Measurements from ENCODE around the gene PLXNA4. TPM values are rescaled to one million over a fixed set of nuclear protein-coding genes. Genes with fewer than 3 reads are reported as not detected.
"Not testable (repeated sequence)": the region's sequence is repeated elsewhere in the genome, so short reads cannot be mapped to it uniquely, and the experiment has no call there.

The PLXNA4 gene
- total and polyA plus RNA-seq, 5 donors, result 5.7 to 19.3 (median 16.0) TPM

DNA sequence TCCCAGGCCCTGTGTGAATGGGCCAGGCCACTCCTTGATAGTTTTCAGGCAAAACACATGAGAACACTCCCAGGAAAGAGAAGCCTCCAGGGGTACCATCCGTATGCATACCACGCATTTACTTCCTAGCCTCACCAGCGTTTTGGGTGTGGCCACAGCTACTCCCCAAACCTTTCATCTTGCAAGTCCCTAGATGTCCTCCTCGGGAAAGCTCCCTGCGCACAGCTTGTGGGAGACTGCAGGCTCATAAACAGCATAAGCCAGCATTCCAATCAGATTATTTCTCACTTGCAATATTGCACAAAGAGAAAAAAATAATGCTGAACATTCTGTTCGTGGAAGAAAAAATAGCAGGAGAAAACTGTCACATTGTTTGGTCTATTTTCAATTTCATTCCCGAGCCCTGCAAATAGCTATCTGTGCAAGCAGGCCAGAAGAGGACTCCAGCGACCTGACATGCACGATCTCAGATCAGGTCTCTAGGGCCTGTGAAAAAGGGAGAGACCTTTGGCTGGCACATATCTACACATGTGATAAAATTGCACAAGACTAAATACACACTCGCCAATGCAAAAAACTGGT, 175.6 kb downstream of the PLXNA4 start:
- DNase-seq (peak in 1 of 3 donors; percentile 79), ATAC-seq (peak; percentile 17 to 78)
- no peaks in the 10 kb centered on the region for H3K9me3 ChIP-seq (ENCODE audit: control insufficient read depth, low read length)
- 45% methylated on average over 10 of the region's 10 CpGs for WGBS
- H3K4me1 ChIP-seq (ENCODE audit: control insufficient read depth, insufficient read depth, low read length), result peaks cover 21% of the 10 kb centered on the region
- peak overlapping the region; percentile 47 for H3K27ac ChIP-seq (ENCODE audit: low read length)
- H3K27me3 ChIP-seq (ENCODE audit: control insufficient read depth, insufficient read depth), result no peaks in the 10 kb centered on the region
- intact Hi-C loops (cut with DNase I), result loop anchor here in 1 of 4 donors (10.0 kb wide), 1 partner anchor 104 kb away; no protein-coding TSS in a partner anchor
- H3K4me3 ChIP-seq (ENCODE audit: low read length), result no peak overlapping the region

DNA sequence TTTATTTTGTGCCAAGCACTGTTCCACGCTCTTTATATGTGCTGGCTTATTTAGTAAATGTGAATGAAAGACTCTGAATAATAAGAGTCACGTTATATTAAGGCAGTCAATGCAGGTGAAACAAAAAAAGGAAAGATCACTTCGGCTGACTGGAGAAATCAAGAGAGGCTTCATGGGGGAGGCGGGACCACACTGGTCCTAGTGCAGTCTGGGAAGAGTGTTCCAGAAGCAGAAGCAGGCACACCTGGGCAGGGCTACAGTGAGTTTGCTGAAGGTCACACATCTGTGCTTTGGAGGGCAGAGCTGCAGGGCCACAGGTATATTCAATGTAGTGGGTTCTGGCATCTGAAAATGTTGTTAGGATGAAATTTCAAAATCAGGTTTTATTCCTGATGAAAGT, 176.9 kb downstream of the PLXNA4 start:
- peaks cover 30% of the 10 kb centered on the region for H3K4me1 ChIP-seq (ENCODE audit: control insufficient read depth, insufficient read depth, low read length)

DNA sequence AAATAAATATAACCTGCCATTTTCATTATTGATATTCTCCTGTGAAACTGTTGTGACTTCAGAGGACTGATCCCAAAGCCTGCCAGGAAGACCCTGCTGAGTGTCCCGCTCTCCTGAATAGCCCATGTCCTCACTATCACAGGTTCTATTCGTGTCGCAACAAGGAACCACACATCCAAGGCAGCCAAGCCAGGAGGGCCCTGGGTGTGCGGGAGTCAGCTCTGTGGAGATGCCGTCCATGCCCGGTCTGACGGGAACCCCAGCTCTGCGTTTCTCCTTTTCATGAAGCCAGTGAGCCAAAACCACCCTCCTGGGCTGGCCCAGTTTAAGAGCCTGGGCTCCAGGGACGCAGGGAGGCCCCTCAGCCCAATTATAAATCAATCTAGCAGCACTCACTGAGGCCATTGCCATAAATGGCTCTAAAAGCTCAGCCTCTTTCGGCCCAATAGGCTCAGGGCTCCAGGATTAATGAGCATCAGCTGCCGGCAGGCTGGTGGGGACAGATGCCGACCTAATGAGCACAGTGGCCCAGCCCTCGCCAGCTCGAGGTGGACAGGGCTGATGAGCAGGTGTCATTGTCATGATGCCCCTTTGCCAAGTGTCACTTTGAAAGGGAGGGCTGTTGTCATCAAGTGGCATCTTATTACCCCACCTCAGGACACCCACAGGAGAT, 177.9 kb downstream of the PLXNA4 start:
- Histone ChIP-seq H3K4me3 (ENCODE audit: low read length) (no peak overlapping the region), H3K27ac (ENCODE audit: low read length) (no peak overlapping the region), H3K4me1 (ENCODE audit: control insufficient read depth, insufficient read depth, low read length) (peaks cover 27% of the 10 kb centered on the region), H3K27me3 (ENCODE audit: control insufficient read depth, insufficient read depth) (no peaks in the 10 kb centered on the region), H3K9me3 (ENCODE audit: control insufficient read depth, low read length) (no peaks in the 10 kb centered on the region)
- DNase-seq (no peak), ATAC-seq (no peak)
- whole genome bisulfite sequencing, result 86% methylated on average over 14 of the region's 14 CpGs
- intact Hi-C loops (cut with DNase I), result loop anchor here in 1 of 4 donors (10.0 kb wide), 1 partner anchor 176 kb away; the partner anchor contains the start of gene PLXNA4

More for the DNA sequence above, 176.9 kb downstream of the PLXNA4 start:
- WGBS, result 91% methylated on average over 4 of the region's 4 CpGs
- no peak overlapping the region for H3K4me3 ChIP-seq (ENCODE audit: low read length)
- no peaks in the 10 kb centered on the region for H3K27me3 ChIP-seq (ENCODE audit: control insufficient read depth, insufficient read depth)
- ATAC-seq (no peak), DNase-seq (no peak)
- no peaks in the 10 kb centered on the region for H3K9me3 ChIP-seq (ENCODE audit: control insufficient read depth, low read length)
- intact Hi-C loops (cut with DNase I), result loop anchor here in 1 of 4 donors (10.0 kb wide), 1 partner anchor 175 kb away; the partner anchor contains the start of gene PLXNA4
- H3K27ac ChIP-seq (ENCODE audit: low read length), result no peak overlapping the region

DNA sequence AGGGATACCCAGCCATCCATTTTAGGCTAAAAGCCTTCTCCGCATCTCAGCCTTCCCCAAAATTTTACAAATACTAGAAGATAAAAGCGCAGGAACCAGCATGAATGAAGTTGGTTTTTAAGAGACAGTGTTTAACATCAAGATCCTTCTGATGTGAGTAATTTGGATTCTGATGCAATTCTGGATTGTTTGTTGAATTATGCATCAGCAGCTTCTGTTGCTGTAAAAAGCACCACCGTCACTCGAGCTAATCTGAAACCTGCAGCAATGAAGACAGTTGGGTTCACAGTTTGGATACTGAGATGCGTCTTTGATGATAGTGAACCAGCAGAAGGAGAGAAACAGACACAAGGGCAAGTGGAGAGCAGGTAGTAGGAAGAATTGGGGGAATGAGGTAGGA, 179.2 kb downstream of the PLXNA4 start:
- intact Hi-C loops (cut with DNase I), result loop anchor here in 1 of 4 donors (10.0 kb wide), 1 partner anchor 178 kb away; the partner anchor contains the start of gene PLXNA4
- DNase-seq (no peak), ATAC-seq (no peak)
- WGBS, result 91% methylated on average over 5 of the region's 5 CpGs
- H3K4me3 ChIP-seq (ENCODE audit: low read length), result no peak overlapping the region
- H3K27me3 ChIP-seq (ENCODE audit: control insufficient read depth, insufficient read depth), result no peaks in the 10 kb centered on the region
- H3K27ac ChIP-seq (ENCODE audit: low read length), result no peak overlapping the region
- H3K9me3 ChIP-seq (ENCODE audit: control insufficient read depth, low read length), result no peaks in the 10 kb centered on the region
- peaks cover 25% of the 10 kb centered on the region for H3K4me1 ChIP-seq (ENCODE audit: control insufficient read depth, insufficient read depth, low read length)

DNA sequence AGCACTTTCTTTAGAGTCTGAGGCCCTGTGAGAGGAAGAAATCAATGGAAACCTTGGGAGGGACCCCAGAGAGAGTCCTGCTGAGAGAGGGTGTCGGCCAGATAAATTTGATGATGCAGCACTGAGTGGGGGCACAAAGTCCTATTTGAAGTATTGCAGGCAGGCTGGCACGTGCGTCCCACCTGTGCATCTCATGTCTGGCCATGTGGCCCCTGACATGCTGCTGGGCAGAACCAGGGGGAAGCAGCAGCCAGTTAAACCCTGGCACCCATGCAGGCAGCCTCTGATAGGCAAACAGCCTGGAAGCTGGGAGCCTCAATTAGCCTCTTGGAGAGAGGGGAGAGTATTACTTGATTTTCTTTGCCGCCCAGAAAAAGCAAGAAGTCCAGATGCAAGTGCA, 180.9 kb downstream of the PLXNA4 start:
- Histone ChIP-seq H3K4me3 (ENCODE audit: low read length) (no peak overlapping the region), H3K9me3 (ENCODE audit: control insufficient read depth, low read length) (no peaks in the 10 kb centered on the region), H3K27ac (ENCODE audit: low read length) (no peak overlapping the region), H3K27me3 (ENCODE audit: control insufficient read depth, insufficient read depth) (no peaks in the 10 kb centered on the region), H3K4me1 (ENCODE audit: control insufficient read depth, insufficient read depth, low read length) (peaks cover 24% of the 10 kb centered on the region)
- no peak for DNase-seq
- WGBS, result 83% methylated on average over 4 of the region's 4 CpGs
- intact Hi-C loops (cut with DNase I), result loop anchor here in 1 of 4 donors (10.0 kb wide), 1 partner anchor 179 kb away; the partner anchor contains the start of gene PLXNA4
- ATAC-seq, result no peak

DNA sequence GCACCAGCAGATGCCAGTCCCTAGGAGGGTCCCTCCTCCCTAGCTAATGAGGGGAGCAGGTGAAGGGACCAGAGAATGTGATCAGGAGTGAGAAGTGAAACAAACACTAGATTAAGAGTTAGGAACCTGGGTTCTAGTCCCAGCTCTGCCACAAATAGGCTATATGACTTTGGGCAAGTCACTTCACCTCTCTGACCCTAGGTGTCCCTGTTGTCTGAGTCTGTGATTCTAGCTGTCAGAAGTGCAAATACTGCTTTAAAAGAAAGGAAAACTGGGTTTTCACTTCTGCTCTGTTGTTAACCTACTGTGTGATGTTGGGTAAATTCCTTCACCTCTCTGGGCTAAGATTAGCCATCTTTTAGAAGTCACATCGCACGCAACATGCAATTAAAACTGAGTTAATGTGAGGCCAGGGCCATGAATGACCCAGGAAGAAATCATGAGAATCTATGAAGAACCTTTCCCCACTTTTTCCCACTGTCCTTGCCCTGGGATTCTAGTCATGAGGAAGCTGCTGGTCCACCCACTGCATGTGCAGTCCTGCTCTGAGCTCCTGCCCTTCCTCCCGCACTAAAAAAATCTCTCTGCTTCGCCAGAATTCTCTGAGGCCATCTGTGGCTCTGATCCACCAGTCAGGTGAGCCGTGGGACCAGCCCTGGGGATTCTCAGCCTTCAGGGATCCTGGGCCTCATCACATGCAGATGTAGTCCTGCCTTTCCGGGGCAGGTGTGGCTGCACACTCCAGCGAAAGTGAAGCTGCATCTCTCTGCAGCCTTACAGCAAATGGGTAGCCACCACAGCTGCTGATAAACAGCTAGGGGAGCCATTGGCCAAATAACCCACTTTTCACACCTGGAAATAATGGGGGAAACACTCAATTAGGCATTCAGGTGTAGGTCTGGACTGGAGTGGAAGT, 181.7 kb downstream of the PLXNA4 start:
- WGBS, result 92% methylated on average over 7 of the region's 7 CpGs
- Histone ChIP-seq H3K27me3 (ENCODE audit: control insufficient read depth, insufficient read depth) (no peaks in the 10 kb centered on the region), H3K4me1 (ENCODE audit: control insufficient read depth, insufficient read depth, low read length) (peaks cover 22% of the 10 kb centered on the region), H3K27ac (ENCODE audit: low read length) (no peak overlapping the region), H3K4me3 (ENCODE audit: low read length) (no peak overlapping the region), H3K9me3 (ENCODE audit: control insufficient read depth, low read length) (no peaks in the 10 kb centered on the region)
- intact Hi-C loops (cut with DNase I), result loop anchor here in 1 of 4 donors (10.0 kb wide), 1 partner anchor 180 kb away; the partner anchor contains the start of gene PLXNA4
- DNase-seq (no peak), ATAC-seq (peak; percentile 15 to 24)

DNA sequence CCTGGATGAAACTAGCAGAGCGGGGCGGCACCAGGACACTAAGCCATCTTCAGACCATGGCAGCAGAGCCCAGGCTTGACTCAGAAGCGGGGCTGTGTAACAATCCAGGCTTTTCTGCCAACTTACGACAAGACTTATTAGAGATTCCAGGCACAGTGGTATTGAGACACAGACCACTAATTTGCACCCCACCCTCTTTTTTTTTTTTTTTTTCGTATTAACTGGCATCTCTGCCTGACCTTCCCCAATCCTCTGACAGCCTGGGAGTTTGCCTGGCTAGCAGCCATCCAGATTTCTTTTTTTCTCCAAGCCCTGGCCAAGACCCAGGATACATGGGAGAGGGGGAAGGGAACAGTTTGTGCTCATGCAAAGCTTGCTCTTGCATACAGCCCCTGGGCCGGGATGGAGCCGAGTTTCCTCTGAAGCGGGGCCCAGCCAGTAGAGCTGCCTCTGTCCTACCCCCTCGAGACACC, 182.4 kb downstream of the PLXNA4 start:
- Histone ChIP-seq H3K4me1 (ENCODE audit: control insufficient read depth, insufficient read depth, low read length) (peaks cover 22% of the 10 kb centered on the region), H3K27me3 (ENCODE audit: control insufficient read depth, insufficient read depth) (no peaks in the 10 kb centered on the region), H3K4me3 (ENCODE audit: low read length) (no peak overlapping the region), H3K27ac (ENCODE audit: low read length) (no peak overlapping the region), H3K9me3 (ENCODE audit: control insufficient read depth, low read length) (no peaks in the 10 kb centered on the region)
- ATAC-seq (peak; percentile 77 to 87), DNase-seq (peak; percentile 74 to 85 (median 82))
- WGBS, result 39% methylated on average over 9 of the region's 9 CpGs
- intact Hi-C loops (cut with DNase I), result loop anchor here in 1 of 4 donors (10.0 kb wide), 1 partner anchor 181 kb away; the partner anchor contains the start of gene PLXNA4

DNA sequence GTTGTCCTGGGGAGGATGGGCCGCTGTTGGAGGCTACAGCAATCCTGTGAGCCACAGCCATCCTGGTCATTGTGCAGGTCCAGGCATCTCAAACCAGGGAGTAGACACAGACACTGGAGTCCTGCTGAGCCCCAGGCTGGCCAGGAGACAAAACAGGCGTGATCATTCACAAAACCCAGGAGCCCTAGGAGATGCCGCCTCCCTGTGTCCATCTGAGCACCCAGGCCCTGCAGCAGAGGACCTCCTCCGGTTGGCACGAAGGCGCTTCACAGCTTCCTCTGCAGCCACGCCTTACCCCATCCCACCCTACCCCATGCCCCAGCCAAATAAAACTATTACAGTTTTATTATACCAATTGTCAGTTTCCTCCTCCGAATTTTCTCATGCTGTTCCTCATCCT, 183.6 kb downstream of the PLXNA4 start:
- Histone ChIP-seq H3K9me3 (ENCODE audit: control insufficient read depth, low read length) (no peaks in the 10 kb centered on the region), H3K27me3 (ENCODE audit: control insufficient read depth, insufficient read depth) (no peaks in the 10 kb centered on the region), H3K4me3 (ENCODE audit: low read length) (no peak overlapping the region), H3K4me1 (ENCODE audit: control insufficient read depth, insufficient read depth, low read length) (peaks cover 20% of the 10 kb centered on the region), H3K27ac (ENCODE audit: low read length) (no peak overlapping the region)
- no peak for ATAC-seq
- 93% methylated on average over 8 of the region's 8 CpGs for WGBS
- intact Hi-C loops (cut with DNase I), result loop anchor here in 1 of 4 donors (10.0 kb wide), 1 partner anchor 182 kb away; the partner anchor contains the start of gene PLXNA4
- no peak for DNase-seq

DNA sequence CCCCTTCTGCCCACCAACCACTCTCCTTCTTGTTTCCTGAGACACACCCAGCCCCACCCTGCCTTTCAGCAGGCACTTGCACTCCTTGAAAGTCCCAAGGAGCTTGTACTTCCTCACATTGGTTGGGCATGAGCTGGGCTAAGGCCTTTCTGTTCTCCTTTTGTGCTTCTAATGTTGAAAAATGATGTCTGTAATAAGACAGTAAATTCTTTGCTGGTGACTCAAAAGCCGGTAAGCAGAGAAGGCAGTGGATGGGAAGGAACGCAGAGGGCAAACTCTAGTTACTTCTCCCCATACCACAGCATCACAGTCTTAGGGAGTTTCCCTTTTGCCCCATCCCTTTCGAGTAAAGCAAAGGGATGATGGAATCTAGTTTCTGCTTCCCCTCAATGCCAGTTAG, 185.6 kb downstream of the PLXNA4 start:
- H3K4me3 ChIP-seq (ENCODE audit: low read length), result no peak overlapping the region
- H3K27ac ChIP-seq (ENCODE audit: low read length), result no peak overlapping the region
- no peak for ATAC-seq
- H3K9me3 ChIP-seq (ENCODE audit: control insufficient read depth, low read length), result no peaks in the 10 kb centered on the region
- no peaks in the 10 kb centered on the region for H3K27me3 ChIP-seq (ENCODE audit: control insufficient read depth, insufficient read depth)
- 77% methylated on average over 3 of the region's 3 CpGs for WGBS
- intact Hi-C loops (cut with DNase I), result loop anchor here in 1 of 4 donors (10.0 kb wide), 1 partner anchor 184 kb away; the partner anchor contains the start of gene PLXNA4
- H3K4me1 ChIP-seq (ENCODE audit: control insufficient read depth, insufficient read depth, low read length), result peaks cover 17% of the 10 kb centered on the region
- no peak for DNase-seq

DNA sequence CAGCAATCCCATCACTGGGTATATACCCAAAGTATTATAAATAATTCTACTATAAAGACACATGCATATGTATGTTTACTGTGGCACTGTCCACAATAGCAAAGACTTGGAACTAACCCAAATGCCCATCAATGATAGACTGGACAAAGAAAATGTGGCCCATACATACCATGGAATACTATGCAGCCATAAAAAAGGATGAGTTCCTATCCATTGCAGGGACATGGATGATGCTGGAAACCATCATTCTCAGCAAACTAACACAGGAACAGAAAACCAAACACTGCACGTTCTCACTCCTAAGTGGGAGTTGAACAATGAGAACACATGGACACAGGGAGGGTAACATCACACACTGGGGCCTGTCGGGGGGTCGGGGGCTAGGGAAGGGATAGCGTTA, 186.2 kb downstream of the PLXNA4 start:
- WGBS, result 96% methylated on average over 4 of the region's 4 CpGs
- H3K4me3 ChIP-seq (ENCODE audit: low read length); H3K27me3 ChIP-seq (ENCODE audit: control insufficient read depth, insufficient read depth); ATAC-seq; H3K9me3 ChIP-seq (ENCODE audit: control insufficient read depth, low read length); H3K27ac ChIP-seq (ENCODE audit: low read length); DNase-seq: not testable (repeated sequence)
- peaks cover 15% of the 10 kb centered on the region for H3K4me1 ChIP-seq (ENCODE audit: control insufficient read depth, insufficient read depth, low read length)
- intact Hi-C loops (cut with DNase I), result loop anchor here in 1 of 4 donors (10.0 kb wide), 1 partner anchor 185 kb away; the partner anchor contains the start of gene PLXNA4
